Measurements from ENCODE around the gene ZRANB3.

DNA sequence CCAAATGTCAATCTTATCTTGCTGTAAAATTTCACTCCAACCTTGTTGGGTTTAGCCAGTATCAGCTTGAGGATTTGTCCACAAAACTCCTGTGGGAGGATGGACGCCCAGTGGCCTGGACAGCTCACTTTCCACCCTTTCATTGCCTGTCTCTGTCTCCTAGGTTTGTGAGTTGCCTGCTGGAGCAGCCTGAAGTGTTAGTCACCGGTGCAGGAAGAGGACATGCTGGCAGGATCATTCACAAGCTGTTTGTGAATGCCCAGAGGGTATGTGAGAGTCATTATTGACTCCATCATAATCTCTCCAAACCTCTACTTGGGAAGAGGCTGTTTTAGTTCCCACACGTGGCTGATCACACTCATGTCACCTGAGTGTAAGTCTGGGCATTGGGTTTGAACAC, 366.6 kb downstream of the ZRANB3 start:
- TF ChIP-seq TBX2 (CRISPR knock-in tag; IDR thresholded peaks at IDR 0.05; ENCODE audit: borderline replicate concordance) (no peak), TARDBP (CRISPR knock-in tag; IDR thresholded peaks at IDR 0.05) (no peak), ZNF883 (CRISPR knock-in tag; IDR thresholded peaks at IDR 0.05; ENCODE audit: not compliant biosample characterization) (no peak), SP1 (IDR thresholded peaks at IDR 0.05) (no peak), SP1 (CRISPR knock-in tag; IDR thresholded peaks at IDR 0.05) (no peak), POLR2AphosphoS5 (IDR thresholded peaks at IDR 0.05; ENCODE audit: low read depth, low read length) (no peak), SRF (IDR thresholded peaks at IDR 0.05; ENCODE audit: low read depth, low read length) (no peak), ZNF329 (CRISPR knock-in tag; IDR thresholded peaks at IDR 0.05; ENCODE audit: low read depth) (no peak), XRCC5 (optimal IDR thresholded peaks at IDR 0.05; ENCODE audit: low read length) (no peak), ZNF746 (CRISPR knock-in tag; IDR thresholded peaks at IDR 0.05) (no peak), ZNF274 (CRISPR knock-in tag; IDR thresholded peaks at IDR 0.05) (no peak)
- TF ChIP-seq, protein P1, sequence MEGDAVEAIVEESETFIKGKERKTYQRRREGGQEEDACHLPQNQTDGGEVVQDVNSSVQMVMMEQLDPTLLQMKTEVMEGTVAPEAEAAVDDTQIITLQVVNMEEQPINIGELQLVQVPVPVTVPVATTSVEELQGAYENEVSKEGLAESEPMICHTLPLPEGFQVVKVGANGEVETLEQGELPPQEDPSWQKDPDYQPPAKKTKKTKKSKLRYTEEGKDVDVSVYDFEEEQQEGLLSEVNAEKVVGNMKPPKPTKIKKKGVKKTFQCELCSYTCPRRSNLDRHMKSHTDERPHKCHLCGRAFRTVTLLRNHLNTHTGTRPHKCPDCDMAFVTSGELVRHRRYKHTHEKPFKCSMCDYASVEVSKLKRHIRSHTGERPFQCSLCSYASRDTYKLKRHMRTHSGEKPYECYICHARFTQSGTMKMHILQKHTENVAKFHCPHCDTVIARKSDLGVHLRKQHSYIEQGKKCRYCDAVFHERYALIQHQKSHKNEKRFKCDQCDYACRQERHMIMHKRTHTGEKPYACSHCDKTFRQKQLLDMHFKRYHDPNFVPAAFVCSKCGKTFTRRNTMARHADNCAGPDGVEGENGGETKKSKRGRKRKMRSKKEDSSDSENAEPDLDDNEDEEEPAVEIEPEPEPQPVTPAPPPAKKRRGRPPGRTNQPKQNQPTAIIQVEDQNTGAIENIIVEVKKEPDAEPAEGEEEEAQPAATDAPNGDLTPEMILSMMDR (CRISPR knock-in tag; IDR thresholded peaks at IDR 0.05), result no peak

Measured in HepG2 (cell line).